GM12801 (cell line): ENCODE data around the gene ZNF185.

Source experiments
- CTCF ChIP-seq: IDR thresholded peaks from one replicate; pipeline ENCODE4 v1.5.1; 2011; ENCODE audit warnings: control low read depth; ENCODE audit not compliant: insufficient read length; ENCODE audit errors: extremely low read depth

The ZNF185 gene

GRCh38 chrX:152897222-152898131, at the start of gene ZNF185:
Gene ZNF185, plus strand, starts transcription at chrX:152898067. Its CDS starts 16,423 bp downstream, at chrX:152914490.
- no peak for TF ChIP-seq CTCF

- no peak for TF ChIP-seq CTCF
Observed at GRCh38 chrX:152850465-152850864, 47.4 kb upstream of the ZNF185 start.

GRCh38 chrX:152853986-152854385, 43.9 kb upstream of the ZNF185 start:
- TF ChIP-seq CTCF, result no peak

GRCh38 chrX:152861116-152861515, 36.8 kb upstream of the ZNF185 start:
- TF ChIP-seq CTCF, result no peak

- no peak for TF ChIP-seq CTCF
Observed at GRCh38 chrX:152861826-152862225, 36.0 kb upstream of the ZNF185 start.

GRCh38 chrX:152865232-152865920, 32.5 kb upstream of the ZNF185 start:
- no peak for TF ChIP-seq CTCF

GRCh38 chrX:152866386-152866785, 31.5 kb upstream of the ZNF185 start:
- no peak for TF ChIP-seq CTCF
